H1 (cell line): ENCODE measurements around the gene COQ8B. TPM values are rescaled to one million over a fixed set of nuclear protein-coding genes. Genes with fewer than 3 reads are reported as not detected.

ENCODE experiments used
- CTCF ChIA-PET: fragments of 300-600 bp; sonication (Branson Sonifier 250); formaldehyde crosslinking; loops from one replicate; lab custom pipeline; 2021; ENCODE audit not compliant: partially characterized antibody; lab: Charles Lee
- POLR2A ChIA-PET: fragments of 300-600 bp; sonication (Branson Sonifier 250); formaldehyde crosslinking; loops from one replicate; lab custom pipeline; 2021; ENCODE audit warnings: inconsistent platforms; ENCODE audit not compliant: partially characterized antibody; lab: Charles Lee
- DNase-seq, 2 experiments: peaks; one replicate each; pipeline versions ENCODE4 v3.0.0 to v3.0.0-alpha.2; 2010 to 2022; ENCODE audit warnings: low spot score in 2 of 2, low read depth in 1 of 2, mixed read lengths in 1 of 2
- FAIRE-seq: peaks from 2 replicates; lab custom pipeline; 2011; peaks lifted over from hg19 to GRCh38; lab: Jason Lieb, UNC
- H2AFZ ChIP-seq: 2 replicates; pipeline ENCODE4 v1.8.1; 2012; ENCODE audit warnings: low read length, inconsistent platforms
- H2AK5ac ChIP-seq: 2 replicates; pipeline ENCODE4 v1.6.1; 2013; ENCODE audit warnings: low read depth, low read length
- H2BK120ac ChIP-seq: replicated peaks from 2 replicates; pipeline ENCODE3; 2013; ENCODE audit warnings: low read depth, low read length, inconsistent platforms
- H2BK12ac ChIP-seq: 2 replicates; pipeline ENCODE4 v1.6.1; 2013; ENCODE audit warnings: low read depth, low read length
- H2BK15ac ChIP-seq: 2 replicates; pipeline ENCODE4 v1.6.1; 2013; ENCODE audit warnings: low read length
- H2BK20ac ChIP-seq: 2 replicates; pipeline ENCODE4 v1.6.1; 2013; ENCODE audit warnings: low read length
- H2BK5ac ChIP-seq: 2 replicates; pipeline ENCODE4 v1.6.1; 2013; ENCODE audit warnings: low read depth, low read length
- H3K14ac ChIP-seq: 2 replicates; pipeline ENCODE4 v1.6.1; 2013; ENCODE audit warnings: inconsistent platforms; ENCODE audit not compliant: insufficient read length
- H3K18ac ChIP-seq: 2 replicates; pipeline ENCODE4 v1.6.1; 2013; ENCODE audit warnings: low read length; ENCODE audit errors: extremely low read depth
- H3K23ac ChIP-seq: 2 replicates; pipeline ENCODE4 v1.6.1; 2013; ENCODE audit warnings: inconsistent platforms; ENCODE audit not compliant: insufficient read length
- H3K23me2 ChIP-seq: 2 replicates; pipeline ENCODE4 v1.6.1; 2013; ENCODE audit warnings: low read depth, low read length
- H3K27ac ChIP-seq: 2 replicates; pipeline ENCODE4 v1.6.1; 2011; ENCODE audit warnings: low read depth, low read length, inconsistent platforms
- H3K27me3 ChIP-seq, 4 experiments: replicated peaks in 1 of 4; 1 replicate in 1 of 4; 2 replicates in 3 of 4; pipeline versions ENCODE4 v1.6.1 to v1.8.1; 2011 to 2013; ENCODE audit warnings: low read length in 3 of 4, mild to moderate bottlenecking in 3 of 4, inconsistent platforms in 2 of 4, mixed read lengths in 2 of 4, moderate library complexity in 1 of 4; ENCODE audit not compliant: control insufficient read depth in 3 of 4, insufficient read depth in 3 of 4; ENCODE audit errors: extremely low read depth in 1 of 4
- H3K36me3 ChIP-seq, 4 experiments: 2 replicates each; pipeline versions ENCODE4 v1.6.1 to v1.8.1; 2011 to 2013; ENCODE audit warnings: mild to moderate bottlenecking in 4 of 4, low read length in 3 of 4, moderate library complexity in 2 of 4, control low read depth in 1 of 4, inconsistent platforms in 1 of 4; ENCODE audit not compliant: insufficient read depth in 4 of 4, control insufficient read depth in 2 of 4
- H3K4ac ChIP-seq: replicated peaks from 2 replicates; pipeline ENCODE3; 2013; ENCODE audit warnings: low read length, low read depth, mixed read lengths, inconsistent platforms; ENCODE audit not compliant: insufficient read length
- H3K4me1 ChIP-seq, 4 experiments: replicated peaks in 1 of 4; 1 replicate in 1 of 4; 2 replicates in 3 of 4; pipeline versions ENCODE4 v1.6.1 to v1.8.1; 2011 to 2013; ENCODE audit warnings: low read length in 3 of 4, inconsistent platforms in 2 of 4, mixed read lengths in 1 of 4; ENCODE audit not compliant: insufficient read depth in 4 of 4, control insufficient read depth in 3 of 4
- H3K4me2 ChIP-seq, 2 experiments: 2 replicates each; pipeline versions ENCODE4 v1.6.1 to v1.8.1; 2011 to 2013; ENCODE audit warnings: low read depth in 2 of 2, low read length in 2 of 2, control low read depth in 1 of 2, inconsistent platforms in 1 of 2, mild to moderate bottlenecking in 1 of 2; ENCODE audit not compliant: insufficient read depth in 1 of 2
- H3K4me3 ChIP-seq, 4 experiments: fragments of 200-600, 300-600 bp in 1 of 4; sonication (generic), shearing (Covaris generic), sonication (Bioruptor Twin) in 1 of 4; 2 replicates each; pipeline versions ENCODE4 v1.5.1 to v1.8.1; 2011 to 2016; ENCODE audit warnings: low read length in 4 of 4, low read depth in 3 of 4, control low read depth in 2 of 4, inconsistent platforms in 2 of 4, mild to moderate bottlenecking in 2 of 4, mixed read lengths in 1 of 4, moderate library complexity in 1 of 4; ENCODE audit not compliant: insufficient read depth in 2 of 4; ENCODE audit errors: extremely low read depth in 1 of 4
- H3K56ac ChIP-seq: replicated peaks from 2 replicates; pipeline ENCODE3; 2013; ENCODE audit warnings: low read depth, mild to moderate bottlenecking, mixed read lengths, low read length, inconsistent platforms; ENCODE audit not compliant: insufficient read length
- H3K79me1 ChIP-seq: 2 replicates; pipeline ENCODE4 v1.6.1; 2013; ENCODE audit warnings: low read depth, low read length, control low read depth
- H3K79me2 ChIP-seq, 2 experiments: 2 replicates each; pipeline versions ENCODE4 v1.6.1 to v1.8.1; 2012 to 2013; ENCODE audit warnings: low read length in 2 of 2, mild to moderate bottlenecking in 2 of 2, inconsistent platforms in 1 of 2; ENCODE audit not compliant: insufficient read depth in 2 of 2, control insufficient read depth in 1 of 2
- H3K9ac ChIP-seq, 4 experiments: replicated peaks in 1 of 4; 1 replicate in 1 of 4; 2 replicates in 3 of 4; pipeline versions ENCODE4 v1.6.1 to v1.8.1; 2011 to 2013; ENCODE audit warnings: low read depth in 3 of 4, low read length in 3 of 4, control low read depth in 2 of 4, mild to moderate bottlenecking in 2 of 4, moderate library complexity in 2 of 4, inconsistent platforms in 1 of 4; ENCODE audit errors: extremely low read depth in 1 of 4
- H3K9me3 ChIP-seq, 2 experiments: 2 replicates each; pipeline versions ENCODE4 v1.6.1 to v1.8.1; 2012 to 2013; ENCODE audit warnings: mild to moderate bottlenecking in 2 of 2, moderate library complexity in 2 of 2, control low read depth in 1 of 2, inconsistent platforms in 1 of 2, low read depth in 1 of 2, low read length in 1 of 2, mixed read lengths in 1 of 2; ENCODE audit not compliant: insufficient read depth in 2 of 2
- H4K20me1 ChIP-seq, 2 experiments: replicated peaks in 1 of 2; 2 replicates each; pipeline versions ENCODE3 to v1.8.1; 2011 to 2013; ENCODE audit warnings: inconsistent platforms in 2 of 2, low read length in 2 of 2, mild to moderate bottlenecking in 1 of 2; ENCODE audit not compliant: insufficient read depth in 2 of 2, control insufficient read depth in 1 of 2
- H4K5ac ChIP-seq: 2 replicates; pipeline ENCODE4 v1.6.1; 2013; ENCODE audit warnings: low read length, low read depth, mixed read lengths, inconsistent platforms; ENCODE audit not compliant: insufficient read length
- H4K8ac ChIP-seq: 2 replicates; pipeline ENCODE4 v1.8.0; 2013; ENCODE audit warnings: mild to moderate bottlenecking, moderate library complexity, low read length, inconsistent platforms; ENCODE audit not compliant: insufficient read depth; ENCODE audit errors: extremely low read depth
- H4K91ac ChIP-seq: replicated peaks from 2 replicates; pipeline ENCODE3; 2013; ENCODE audit warnings: low read length, mixed read lengths, inconsistent platforms; ENCODE audit not compliant: insufficient read length
- CBX8 ChIP-seq: fragments of 300-800, 300-1000 bp; sonication (generic); IDR thresholded peaks from 2 replicates; pipeline ENCODE4 v1.7.1; 2016; ENCODE audit warnings: low read depth, low read length, borderline replicate concordance
- EZH2 ChIP-seq: fragments of 200-600 bp; sonication (generic); IDR thresholded peaks from 2 replicates; pipeline ENCODE4 v1.7.1; 2012; ENCODE audit warnings: low read depth, mild to moderate bottlenecking, moderate library complexity, low read length, inconsistent platforms; ENCODE audit not compliant: severe bottlenecking
- HDAC6 ChIP-seq: IDR thresholded peaks from one replicate; pipeline ENCODE4 v1.7.1; 2012; ENCODE audit warnings: low read depth, mild to moderate bottlenecking, inconsistent platforms, low read length, moderate library complexity
- MAFK ChIP-seq: IDR thresholded peaks from 2 replicates; pipeline ENCODE4 v1.6.1; 2012; ENCODE audit warnings: low read depth, mild to moderate bottlenecking, improper control_type of control experiment, low read length
- SAP30 ChIP-seq: fragments of 300-600 bp; sonication (generic); IDR thresholded peaks from 2 replicates; pipeline ENCODE4 v1.7.1; 2012; ENCODE audit warnings: low read length, moderate library complexity, mild to moderate bottlenecking, inconsistent platforms; ENCODE audit not compliant: insufficient read depth, insufficient replicate concordance
- TAF7 ChIP-seq: optimal IDR thresholded peaks from 2 replicates; pipeline ENCODE3; 2011; ENCODE audit warnings: low read depth, mild to moderate bottlenecking, inconsistent platforms, low read length, moderate library complexity, borderline replicate concordance
- WGBS, 2 experiments: shearing (Covaris generic) in 1 of 2; methylation state at CpG; one replicate each; pipeline versions ENCODE4 v1.1.6 to v1.1.7; 2013 to 2015; ENCODE audit warnings: low lambda C conversion rate in 2 of 2, mixed read lengths in 2 of 2, inconsistent platforms in 1 of 2, low coverage in 1 of 2, missing lambda C conversion rate in 1 of 2; ENCODE audit not compliant: insufficient replicate concordance in 2 of 2, insufficient coverage in 1 of 2, insufficient read length in 1 of 2; ENCODE audit errors: extremely low coverage in 1 of 2, missing lambda C conversion rate in 1 of 2; 5-methylcytosine and 5-hydroxymethylcytosine counted together
- polyA plus RNA-seq, 7 experiments: library from polyadenylated mRNA; depleted of rRNA in 3 of 7; stranded (reverse) in 5 of 7; unstranded in 2 of 7; fragments of >200 nt in 5 of 7; fragments of 200-250 nt in 2 of 7; gene quantifications; 1 replicate in 5 of 7; 2 replicates in 1 of 7; 4 replicates in 1 of 7; pipeline versions ENCODE4 v1.2.1 to v1.2.3, GENCODE V29; 2011 to 2013; ENCODE audit warnings: missing spikeins in 2 of 7, mixed read lengths in 2 of 7
- total RNA-seq: library from RNA; stranded (reverse); fragmentation: NEBNext Ultra II Directional; extraction: Animal tissue kit (Norgen Biotek cat#: 25700); gene quantifications from 2 replicates; pipeline ENCODE4 v1.2.1, GENCODE V29; 2021

COQ8B gene
- total and polyA plus RNA-seq, 2 of the 8 experiments (the other 6 are each of a cell fraction or from before 2014, with no cell fraction given), result 41.7 to 46.1 TPM

- Histone ChIP-seq H4K8ac (no peak overlapping the region), H2BK5ac (no peak overlapping the region), H2BK20ac (no peak overlapping the region), H3K79me1 (peaks cover 7% of the 10 kb centered on the region), H2BK12ac (no peak overlapping the region), H2AFZ (no peak overlapping the region), H4K5ac (no peak overlapping the region), H2BK15ac (no peak overlapping the region), H4K20me1 (no peaks in the 10 kb centered on the region), H3K27ac (no peak overlapping the region), H3K4ac (no peak overlapping the region), H3K27me3 (no peaks in the 10 kb centered on the region), H2AK5ac (no peak overlapping the region), H3K36me3 (peaks cover 0 to 8% (median 0%) of the 10 kb centered on the region in 4 experiments; a peak in 3 of 8 replicates), H3K4me3 (no peak overlapping the region), H3K9ac (no peak overlapping the region), H4K91ac (no peak overlapping the region), H3K79me2 (peaks cover 0 to 20% of the 10 kb centered on the region in 2 experiments; a peak in 2 of 4 replicates), H2BK120ac (no peak overlapping the region), H3K18ac (no peak overlapping the region), H3K4me1 (no peaks in the 10 kb centered on the region; a peak in 2 of 7 replicates), H3K23ac (no peak overlapping the region), H3K4me2 (no peak overlapping the region), H3K23me2 (no peaks in the 10 kb centered on the region; the same call in 1 of the 2 replicates), H3K56ac (no peak overlapping the region), H3K14ac (no peak overlapping the region), H3K9me3 (no peaks in the 10 kb centered on the region)
- no peak for FAIRE-seq
- POLR2A ChIA-PET, result interaction anchor here (1.0 kb wide), 1 partner anchor 32 kb away, joined by 4 read pairs; no protein-coding TSS in a partner anchor
- DNase-seq, result no peak
- CTCF ChIA-PET, result interaction anchor here (0.6 kb wide), 1 partner anchor 14 kb away, joined by 3 read pairs; no protein-coding TSS in a partner anchor
- TF ChIP-seq HDAC6 (no peak), MAFK (no peak), TAF7 (no peak), SAP30 (no peak), EZH2 (no peak), CBX8 (no peak)
- 87% methylated on average over 5 of the region's 5 CpGs; no CpG with 5 or more reads in 1 of the 2 experiments for WGBS, 2 experiments
Measured at GRCh38 chr19:40723661-40724254, 7.1 kb upstream of the COQ8B start.
